HPDE6-E6E7 (cell line): ENCODE measurements around the gene NDUFS7.

Experiments
- DNase-seq: peaks from one replicate; pipeline ENCODE4 v3.0.0; 2011; ENCODE audit warnings: missing footprints; ENCODE audit errors: extremely low spot score

NDUFS7 gene

GRCh38 chr19:1364070-1364704 lies 19.5 kb upstream of the NDUFS7 start:
- DNase-seq, result no peak

DNA sequence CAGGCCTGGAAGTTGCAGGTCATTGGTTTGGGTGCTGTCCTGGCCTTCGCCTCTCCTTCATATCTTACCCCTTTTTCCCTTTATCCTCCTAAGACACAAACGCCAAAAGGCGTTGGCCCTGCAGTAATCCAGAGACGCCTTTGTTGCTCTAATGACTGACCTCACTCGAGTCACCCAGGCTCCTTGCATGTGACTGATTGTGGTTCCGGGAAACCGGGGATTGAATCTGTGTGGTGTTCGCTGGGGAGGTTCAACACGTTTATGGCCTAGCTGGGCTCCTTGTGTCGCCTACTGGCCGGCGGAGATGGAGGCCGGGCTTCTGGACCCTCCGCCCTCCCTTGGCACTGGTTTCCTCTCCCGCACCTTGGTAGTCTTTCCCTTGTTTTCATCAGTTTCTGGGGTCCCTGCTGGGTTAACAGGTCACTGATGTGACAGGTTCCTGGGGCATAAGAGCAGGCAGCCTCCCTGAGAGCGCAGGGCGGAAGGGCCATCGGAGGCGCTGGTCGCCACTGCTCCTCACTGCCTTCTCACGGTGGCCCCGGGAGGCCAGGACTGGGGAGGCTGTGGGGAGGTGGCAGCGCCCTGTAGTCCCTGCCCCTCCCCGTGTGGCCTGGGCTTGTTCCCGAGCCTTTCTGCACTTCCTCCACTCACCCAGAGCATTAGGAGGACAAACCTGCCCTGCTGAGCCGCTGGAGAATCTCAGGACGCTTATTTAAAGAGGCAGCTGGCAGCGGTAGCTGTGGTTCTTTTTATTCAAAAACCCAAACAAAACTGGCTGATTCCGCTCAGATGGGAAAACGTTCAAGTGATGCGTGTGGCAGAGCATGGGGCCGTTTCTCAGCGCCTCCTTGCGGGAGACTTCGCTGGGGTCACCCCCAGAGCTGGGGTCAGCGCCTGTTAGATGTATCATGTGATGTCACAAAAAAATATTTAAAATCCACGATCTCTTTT lies 18.1 kb upstream of the NDUFS7 start:
- no peak for DNase-seq

DNA sequence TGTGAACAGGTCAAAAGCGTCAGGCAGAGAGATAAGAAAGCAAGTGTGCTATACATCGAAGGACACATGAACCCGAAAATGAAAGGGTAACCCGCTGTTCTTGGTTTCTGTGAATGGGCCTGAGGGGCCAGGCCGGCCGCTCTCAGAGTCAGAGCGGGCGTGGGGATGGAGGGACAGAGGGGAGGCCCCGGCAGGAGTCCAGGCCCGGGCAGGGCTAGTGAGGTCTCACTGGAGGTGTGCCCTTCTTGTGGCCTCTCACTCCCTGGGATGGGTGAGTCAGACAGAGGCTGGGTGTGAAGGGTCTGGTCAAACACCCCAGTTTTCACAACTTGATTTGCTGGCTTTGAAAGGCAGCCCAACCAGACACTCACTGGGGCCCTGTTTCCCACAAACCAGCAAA lies 17.4 kb upstream of the NDUFS7 start:
- no peak for DNase-seq

GRCh38 chr19:1366899-1367870 lies 16.5 kb upstream of the NDUFS7 start:
- no peak for DNase-seq

DNA sequence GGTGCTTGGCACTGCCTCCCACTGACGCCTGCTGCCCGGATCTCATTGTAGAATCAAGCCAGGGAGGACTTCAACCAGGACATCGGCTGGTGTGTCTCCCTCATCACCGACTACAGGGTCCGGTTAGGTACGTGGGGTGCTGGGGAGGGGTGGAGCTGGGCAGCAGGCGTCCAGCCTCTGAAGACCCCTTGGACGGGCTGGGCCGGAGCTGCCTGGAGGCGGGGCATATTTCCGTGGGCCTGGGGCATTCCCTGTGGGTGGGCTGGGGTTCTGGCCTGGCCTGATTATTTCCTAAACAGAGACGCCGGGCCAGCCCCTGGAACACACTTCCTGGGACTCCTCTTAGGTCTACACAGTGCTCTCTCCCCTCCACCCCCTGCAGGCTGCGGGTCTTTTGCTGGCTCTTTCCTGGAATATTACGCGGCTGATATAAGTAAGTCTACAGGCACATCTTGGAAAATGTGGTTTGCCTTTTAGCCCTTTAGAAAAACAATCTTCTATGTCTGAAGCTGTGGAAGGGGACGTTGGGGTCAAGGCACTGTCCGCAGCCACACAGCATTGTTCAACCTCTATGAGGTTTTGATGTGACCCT lies 14.4 kb upstream of the NDUFS7 start:
- no peak for DNase-seq

DNA sequence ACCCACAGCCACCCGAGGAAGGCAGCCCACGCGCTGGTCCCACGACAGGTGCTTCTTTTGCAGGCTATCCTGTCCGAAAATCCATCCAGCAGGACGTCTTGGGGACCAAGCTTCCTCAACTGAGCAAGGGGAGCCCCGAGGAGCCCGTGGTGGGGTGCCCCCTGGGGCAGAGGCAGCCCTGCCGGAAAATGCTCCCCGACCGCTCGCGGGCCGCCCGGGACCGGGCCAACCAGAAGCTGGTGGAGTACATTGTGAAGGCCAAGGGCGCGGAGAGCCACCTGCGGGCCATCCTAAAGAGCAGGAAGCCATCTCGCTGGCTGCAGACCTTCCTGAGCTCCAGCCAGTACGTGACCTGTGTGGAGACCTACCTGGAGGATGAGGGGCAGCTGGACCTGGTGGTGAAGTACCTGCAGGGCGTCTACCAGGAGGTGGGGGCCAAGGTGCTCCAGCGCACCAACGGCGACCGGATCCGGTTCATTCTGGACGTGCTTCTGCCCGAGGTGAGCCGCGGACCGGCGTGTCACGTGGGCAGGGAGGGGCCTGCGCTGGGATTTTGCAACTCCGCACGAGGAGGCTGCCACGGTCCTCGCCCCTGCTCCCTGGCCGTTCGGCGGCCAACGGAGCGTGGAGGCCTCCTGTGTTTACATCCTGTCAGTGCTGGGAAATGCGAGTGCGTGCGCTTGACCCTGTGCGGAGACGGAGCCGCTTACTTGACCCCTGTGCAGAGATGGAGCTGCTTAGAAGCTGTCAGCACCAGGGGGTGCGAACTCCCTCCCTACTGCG lies 12.9 kb upstream of the NDUFS7 start:
- no peak for DNase-seq

- DNase-seq, result no peak
Observed at GRCh38 chr19:1373042-1373533, 10.6 kb upstream of the NDUFS7 start.

GRCh38 chr19:1373534-1374249 lies 10.0 kb upstream of the NDUFS7 start:
- DNase-seq, result no peak

GRCh38 chr19:1374250-1374577 lies 9.5 kb upstream of the NDUFS7 start:
- DNase-seq, result no peak

DNA sequence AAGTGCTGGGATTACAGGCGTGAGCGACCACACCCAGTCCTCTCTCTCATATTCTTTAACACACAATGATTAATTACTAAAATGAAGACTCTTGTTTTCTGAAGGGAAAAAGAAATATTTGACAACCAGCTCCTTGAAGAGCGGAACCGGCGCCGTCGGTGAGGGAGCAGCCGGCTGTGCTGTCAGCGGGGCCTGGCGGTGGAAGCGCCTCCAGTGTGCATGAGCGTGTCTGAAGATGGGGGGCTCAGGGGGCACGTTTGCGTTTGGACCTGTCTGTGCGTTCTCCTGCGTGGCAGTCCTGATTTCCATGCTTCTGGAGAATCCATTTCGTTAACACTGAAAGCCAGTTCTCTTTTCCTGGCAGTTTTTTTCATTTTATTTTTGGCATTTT lies 7.3 kb upstream of the NDUFS7 start:
- no peak for DNase-seq

DNA sequence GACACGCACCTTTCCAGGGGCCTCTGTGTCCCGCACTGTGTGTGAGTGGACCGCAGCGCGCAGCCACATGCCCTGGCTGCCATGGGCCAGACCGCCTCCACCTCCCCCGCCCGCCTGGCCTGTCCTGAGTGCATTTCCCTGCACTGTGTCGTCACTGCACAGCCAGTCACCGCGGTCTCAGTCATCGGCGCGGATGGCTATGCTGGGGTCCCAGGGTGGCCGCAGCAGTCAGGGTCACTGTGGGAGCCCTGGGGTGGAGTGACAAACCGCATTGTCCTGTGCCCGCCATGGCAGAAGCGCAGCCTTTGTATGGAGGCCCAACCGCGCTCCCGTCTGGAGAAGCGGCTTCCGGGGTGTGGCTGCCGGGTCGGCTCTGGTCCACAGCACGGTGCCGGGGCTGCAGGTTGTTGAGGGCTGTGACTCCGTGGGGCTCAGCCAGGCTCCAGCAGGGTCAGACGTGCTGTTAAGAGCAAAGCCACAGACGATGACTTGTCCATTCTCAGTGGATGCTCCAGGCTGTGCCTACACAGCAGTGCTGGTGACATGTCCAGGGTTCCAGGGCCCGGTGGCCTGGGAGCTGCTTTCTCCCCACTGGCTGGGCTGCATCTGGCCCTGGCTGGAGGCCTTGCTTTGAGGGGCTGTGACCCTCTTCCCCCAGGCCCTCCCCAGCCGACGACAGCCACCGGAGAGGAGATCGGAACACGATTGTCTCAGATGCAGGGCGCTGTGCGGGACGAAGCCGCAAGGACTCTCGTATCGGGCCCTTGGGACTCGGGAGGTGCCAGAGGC lies 6.3 kb upstream of the NDUFS7 start:
- DNase-seq, result no peak

DNA sequence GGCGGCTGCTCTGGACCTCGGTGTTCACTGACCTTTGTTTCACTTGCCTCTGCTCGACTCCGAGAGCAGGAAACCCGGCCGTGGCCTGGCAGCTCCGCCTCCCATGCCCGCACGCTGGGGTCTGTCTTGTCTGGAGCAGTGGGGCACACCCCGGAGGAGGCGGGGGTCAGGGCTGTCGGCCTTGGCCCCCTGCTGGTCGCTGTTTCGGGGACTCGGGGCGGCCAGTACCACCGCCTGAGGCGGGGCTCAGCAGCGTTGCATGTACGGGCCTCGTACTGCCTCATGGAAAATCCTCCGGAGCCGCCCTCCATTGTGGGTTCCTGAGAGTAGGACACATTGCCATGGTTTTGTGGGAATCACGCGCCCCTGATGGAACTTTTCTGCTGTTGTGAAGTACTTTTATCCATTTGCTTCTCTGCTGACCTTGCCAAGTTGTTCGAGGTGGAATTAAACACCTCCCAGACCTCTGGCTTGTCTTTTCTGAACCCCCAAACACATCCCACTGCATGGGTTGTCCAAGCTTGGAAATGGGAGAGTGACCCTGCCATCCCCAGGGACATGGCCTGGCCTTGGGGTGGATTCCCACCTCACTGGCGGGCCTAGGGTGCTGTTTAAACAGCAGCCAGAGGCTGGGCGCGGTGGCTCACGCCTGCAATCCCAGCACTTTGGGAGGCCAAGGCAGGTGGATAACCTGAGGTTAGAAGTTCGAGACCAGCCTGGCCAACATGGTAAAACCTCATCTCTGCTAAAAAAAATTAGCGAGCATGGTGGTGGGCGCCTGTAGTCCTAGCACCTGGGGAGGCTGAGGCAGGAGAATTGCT lies 5.5 kb upstream of the NDUFS7 start:
- DNase-seq, result no peak

DNA sequence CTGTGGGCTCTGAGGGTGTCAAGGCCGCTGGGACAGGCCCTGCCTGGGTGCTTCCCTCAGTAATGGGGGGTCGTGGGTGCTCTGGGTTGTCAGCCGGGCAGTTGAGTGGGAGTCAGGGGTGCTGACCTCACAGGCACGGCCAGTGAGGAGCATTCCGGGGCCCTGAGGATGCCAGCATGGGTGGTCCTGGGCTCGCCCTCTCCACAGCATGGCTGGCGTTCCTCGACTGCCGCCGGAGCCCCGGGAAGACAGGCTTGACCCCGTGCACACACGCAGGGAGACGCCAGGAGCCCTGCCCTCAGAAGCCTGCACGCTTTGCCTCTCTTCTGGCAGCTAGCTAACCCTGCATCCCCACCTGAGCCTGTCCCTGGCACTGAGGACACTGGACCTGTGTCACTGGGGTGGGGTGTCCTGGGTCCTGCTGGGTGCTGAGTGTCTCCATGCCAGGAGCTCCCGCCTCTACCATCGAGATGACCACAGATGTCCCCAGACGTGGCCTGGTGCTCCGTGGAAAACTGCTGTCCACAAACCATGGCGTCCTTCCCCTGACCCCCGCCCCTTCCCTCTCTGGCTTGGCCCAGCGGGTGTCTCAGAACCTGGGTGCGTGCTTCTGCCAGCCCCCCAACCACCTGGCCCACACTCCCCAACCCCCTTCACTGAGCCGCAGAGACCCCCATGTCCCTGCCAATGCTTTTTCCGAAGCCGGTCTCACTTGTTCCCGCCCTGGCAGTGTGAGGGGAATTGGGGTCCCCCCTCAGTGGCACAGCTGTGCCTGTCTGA lies 4.4 kb upstream of the NDUFS7 start:
- DNase-seq, result no peak

- DNase-seq, result no peak
Observed at GRCh38 chr19:1379961-1380489, 3.7 kb upstream of the NDUFS7 start.

DNA sequence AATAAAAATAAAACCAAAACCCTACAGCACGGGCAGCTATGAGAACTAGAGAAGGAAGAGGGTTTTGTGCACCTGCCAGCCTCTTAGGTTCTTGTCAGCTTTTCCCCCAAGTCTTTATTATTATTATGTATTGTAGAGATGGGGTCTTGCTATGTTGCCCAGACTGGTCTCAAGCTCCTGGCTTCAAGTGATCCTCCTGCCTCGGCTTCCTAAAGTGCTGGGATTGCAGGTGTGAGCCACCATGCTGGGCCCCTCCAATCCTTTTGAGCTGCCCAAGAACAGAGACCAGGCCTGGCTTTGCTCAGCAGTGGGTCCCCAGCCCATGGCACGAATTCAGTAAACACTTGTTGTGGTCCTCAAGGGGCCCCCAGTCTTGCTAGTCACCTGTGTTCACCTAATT lies 1.5 kb upstream of the NDUFS7 start:
- no peak for DNase-seq

DNA sequence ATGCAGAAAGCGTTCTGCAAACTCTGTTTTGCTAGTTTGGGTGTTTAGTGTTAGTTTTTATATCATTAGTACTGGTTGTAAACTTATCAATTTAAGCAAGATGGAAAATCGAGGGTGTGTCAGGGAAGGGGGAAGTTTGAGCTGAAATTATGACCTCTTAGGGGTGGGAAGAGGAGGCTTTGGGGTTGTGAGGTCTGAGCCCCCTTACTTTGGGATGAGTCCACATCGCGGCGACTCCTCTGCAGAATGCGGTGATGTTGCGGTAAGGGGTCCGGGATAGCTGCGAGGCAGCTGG lies 743 bp upstream of the NDUFS7 start:
- no peak for DNase-seq

GRCh38 chr19:1384085-1384462 lies 367 bp downstream of the NDUFS7 start:
- no peak for DNase-seq
